ENCODE measurements around the gene IGFBPL1.
"Not testable (repeated sequence)": the region's sequence is repeated elsewhere in the genome, so short reads cannot be mapped to it uniquely, and the experiment has no call there.

Gene IGFBPL1, protein sequence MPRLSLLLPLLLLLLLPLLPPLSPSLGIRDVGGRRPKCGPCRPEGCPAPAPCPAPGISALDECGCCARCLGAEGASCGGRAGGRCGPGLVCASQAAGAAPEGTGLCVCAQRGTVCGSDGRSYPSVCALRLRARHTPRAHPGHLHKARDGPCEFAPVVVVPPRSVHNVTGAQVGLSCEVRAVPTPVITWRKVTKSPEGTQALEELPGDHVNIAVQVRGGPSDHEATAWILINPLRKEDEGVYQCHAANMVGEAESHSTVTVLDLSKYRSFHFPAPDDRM

DNA sequence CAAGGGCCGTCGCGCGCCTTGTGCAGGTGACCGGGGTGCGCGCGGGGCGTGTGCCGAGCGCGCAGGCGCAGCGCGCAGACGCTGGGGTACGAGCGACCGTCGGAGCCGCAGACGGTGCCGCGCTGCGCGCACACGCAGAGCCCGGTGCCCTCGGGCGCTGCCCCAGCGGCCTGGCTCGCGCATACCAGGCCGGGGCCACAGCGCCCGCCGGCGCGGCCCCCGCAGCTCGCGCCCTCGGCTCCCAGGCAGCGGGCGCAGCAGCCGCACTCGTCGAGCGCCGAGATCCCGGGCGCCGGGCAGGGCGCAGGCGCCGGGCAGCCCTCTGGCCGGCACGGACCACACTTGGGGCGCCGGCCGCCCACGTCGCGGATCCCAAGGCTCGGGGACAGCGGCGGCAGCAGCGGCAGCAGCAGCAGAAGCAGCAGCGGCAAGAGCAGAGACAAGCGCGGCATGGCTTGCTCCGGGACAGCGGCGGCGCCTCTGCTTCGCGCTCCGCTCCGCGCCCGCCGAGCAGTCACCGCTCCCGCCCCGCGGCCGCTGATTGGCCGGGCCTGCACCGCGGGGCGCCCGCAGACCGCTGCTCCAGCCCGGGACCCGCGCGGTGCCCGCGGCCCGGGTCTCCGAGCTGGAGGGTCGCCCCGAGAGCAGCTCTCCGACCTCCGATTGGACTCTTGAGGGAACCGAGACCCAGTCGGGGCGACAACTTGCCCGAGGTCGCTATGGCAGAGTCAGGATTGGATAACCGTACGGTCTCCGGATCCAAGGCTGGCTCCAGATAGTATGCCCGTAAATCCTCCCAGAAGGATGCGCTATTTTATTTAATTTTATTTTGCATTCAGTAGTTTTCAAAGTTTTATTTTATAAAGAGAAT lies at the start of gene IGFBPL1:
Gene IGFBPL1 (minus strand): TSS at position 482 of the 871 bp plus-strand sequence. CDS start 30 bp downstream, at position 452.
- no peak for DNase-seq (ENCODE audit: low spot score)

DNA sequence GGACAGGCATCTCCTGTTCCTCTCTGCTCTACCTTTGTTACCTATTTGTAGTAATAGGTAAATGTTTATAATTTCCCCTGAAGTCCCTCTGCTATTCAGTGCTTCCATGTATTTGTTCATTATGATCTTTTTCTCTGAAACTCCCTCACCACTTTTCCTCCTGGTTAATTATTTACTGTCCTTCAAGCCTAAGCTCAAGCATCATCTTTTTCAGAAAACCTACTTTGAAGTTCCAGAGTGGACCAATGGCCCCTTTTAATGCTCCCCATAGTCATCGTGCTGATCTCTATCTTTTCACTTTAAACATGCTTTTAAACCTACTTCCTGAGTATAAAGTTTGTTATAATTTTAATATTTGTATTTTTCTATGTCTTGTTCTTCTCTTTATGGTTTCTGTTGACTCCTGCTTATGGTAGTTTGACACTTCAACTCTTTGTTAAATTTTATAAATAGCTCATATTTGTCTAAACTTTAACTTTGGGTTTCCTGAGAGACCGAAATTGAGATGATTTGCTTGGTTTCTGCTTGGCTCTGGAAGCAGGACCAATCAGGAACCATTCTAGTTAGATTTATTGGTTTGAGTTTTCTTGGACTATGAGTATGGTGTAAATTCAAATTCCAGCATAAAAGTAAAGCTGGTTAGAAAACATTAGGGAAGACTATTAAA lies 48.5 kb upstream of the IGFBPL1 start:
- DNase-seq (ENCODE audit: low spot score), result not testable (repeated sequence)

- DNase-seq (ENCODE audit: low spot score), result no peak
These were observed 43.1 kb upstream of the IGFBPL1 start for GRCh38 chr9:38467404-38467803.

GRCh38 chr9:38453835-38454234 lies 29.6 kb upstream of the IGFBPL1 start:
- no peak for DNase-seq (ENCODE audit: low spot score)

DNA sequence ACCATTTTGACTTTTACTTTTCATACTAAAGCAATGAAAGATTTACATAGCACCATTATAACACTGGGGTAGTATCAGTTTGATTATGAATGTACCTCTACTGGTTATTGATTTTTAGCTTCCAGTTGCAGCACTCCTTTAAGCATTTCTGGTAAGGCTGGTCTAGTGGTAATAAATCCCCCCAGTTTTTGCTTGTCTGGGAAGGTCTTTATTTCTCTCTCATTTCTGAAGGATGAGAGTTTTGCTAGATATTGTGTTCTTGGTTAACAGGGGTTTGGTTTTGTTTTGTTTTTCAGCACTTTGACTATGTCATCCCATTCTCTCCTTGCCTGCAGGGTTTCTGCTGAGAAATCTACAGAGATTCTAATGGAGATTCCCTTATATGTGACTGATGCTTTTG lies 26.9 kb upstream of the IGFBPL1 start:
- no peak for DNase-seq (ENCODE audit: low spot score)

GRCh38 chr9:38447703-38448102 lies 23.4 kb upstream of the IGFBPL1 start:
- no peak for DNase-seq (ENCODE audit: low spot score)

DNA sequence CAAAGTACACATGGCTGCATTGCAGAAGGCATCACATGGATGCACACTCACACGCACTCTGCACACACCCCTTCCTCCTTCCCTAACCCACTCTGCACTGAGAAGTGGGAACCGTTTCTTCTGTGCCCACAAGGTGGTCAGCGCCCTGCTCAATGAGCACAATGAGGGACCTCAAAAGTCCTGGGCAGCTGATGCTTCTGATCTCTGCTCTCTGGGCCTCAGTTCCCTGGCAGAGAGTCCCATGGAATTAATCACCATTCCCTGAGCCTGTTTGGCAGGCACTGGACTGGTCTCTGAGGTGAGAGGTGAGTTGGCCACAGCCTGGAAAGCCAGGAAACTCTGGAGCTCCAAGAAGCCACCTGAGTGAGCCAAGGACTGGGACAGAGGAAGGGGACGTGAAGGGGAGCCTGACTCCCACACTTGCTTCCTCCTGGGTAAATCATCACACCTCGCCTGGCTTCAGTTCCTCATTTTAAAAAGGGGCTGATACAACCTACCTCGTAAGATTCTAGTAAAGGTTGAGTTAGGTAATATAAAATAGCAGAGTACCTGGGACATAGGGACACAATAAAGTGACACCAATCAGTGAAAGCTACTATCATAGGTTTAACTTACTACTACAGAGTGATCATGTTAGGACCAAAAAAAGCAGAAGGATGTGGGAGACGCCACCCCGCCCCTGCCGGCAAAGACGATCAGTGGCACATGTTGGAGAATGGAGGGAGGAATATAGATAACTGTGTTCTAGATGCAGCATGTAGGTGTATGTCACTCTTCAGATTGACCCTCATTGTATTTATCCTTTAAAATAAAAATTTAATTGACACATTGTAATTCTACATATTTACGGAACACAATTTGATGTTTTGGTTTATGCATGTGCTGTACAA lies 21.1 kb upstream of the IGFBPL1 start:
- no peak for DNase-seq (ENCODE audit: low spot score)

DNA sequence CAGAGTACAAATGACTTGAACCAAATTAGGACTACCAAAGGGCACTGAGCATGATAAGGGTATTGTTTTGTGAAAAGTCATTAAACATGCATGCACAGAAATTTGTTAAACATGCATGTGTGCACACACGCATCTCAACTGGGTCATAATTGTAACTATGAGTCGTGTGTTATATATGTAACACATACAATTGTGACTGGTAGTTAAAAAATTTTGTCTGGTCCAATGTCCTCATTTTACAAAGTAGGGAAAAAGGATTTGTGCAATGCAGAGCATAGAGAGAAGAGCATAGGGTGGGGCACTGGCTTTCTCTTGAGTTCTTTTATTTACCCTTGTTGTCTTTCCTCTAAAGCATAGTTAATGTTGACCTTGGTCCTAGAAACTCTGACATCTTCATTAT lies 19.3 kb upstream of the IGFBPL1 start:
- DNase-seq (ENCODE audit: low spot score), result no peak

GRCh38 chr9:38443181-38443580 lies 18.9 kb upstream of the IGFBPL1 start:
- DNase-seq (ENCODE audit: low spot score), result no peak

DNA sequence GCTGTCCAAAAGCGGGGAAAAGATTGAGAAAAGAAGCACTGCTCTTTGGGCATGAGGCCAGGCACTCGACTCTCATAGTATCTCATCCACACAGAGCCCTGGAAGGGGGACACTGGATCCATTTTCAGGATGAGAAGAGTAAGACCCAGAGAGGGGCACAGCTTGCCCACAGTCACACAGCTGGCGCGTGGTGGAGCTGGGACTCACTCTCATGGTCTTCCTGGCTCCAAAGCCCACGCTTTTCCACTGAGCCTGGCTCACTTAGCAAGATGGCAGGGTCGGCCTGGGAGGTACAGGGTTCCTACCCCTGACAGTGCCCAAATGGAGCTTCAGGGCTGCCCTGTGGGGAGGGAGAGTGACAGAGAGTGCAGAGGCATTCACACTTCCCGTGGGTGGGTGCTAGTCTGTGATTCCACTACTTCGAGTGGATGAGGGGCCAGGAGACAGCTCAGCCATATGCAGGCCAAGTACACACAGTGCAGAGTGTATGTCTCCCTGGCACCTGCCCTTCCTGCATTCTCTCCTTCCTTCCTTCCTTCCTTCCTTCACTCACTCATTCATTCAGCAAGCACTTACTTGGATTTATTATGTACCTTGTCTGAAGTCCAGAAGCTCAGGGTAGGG lies 18.3 kb upstream of the IGFBPL1 start:
- DNase-seq (ENCODE audit: low spot score), result no peak

- DNase-seq (ENCODE audit: low spot score), result no peak
These were observed 17.3 kb upstream of the IGFBPL1 start for GRCh38 chr9:38441347-38442085.

DNA sequence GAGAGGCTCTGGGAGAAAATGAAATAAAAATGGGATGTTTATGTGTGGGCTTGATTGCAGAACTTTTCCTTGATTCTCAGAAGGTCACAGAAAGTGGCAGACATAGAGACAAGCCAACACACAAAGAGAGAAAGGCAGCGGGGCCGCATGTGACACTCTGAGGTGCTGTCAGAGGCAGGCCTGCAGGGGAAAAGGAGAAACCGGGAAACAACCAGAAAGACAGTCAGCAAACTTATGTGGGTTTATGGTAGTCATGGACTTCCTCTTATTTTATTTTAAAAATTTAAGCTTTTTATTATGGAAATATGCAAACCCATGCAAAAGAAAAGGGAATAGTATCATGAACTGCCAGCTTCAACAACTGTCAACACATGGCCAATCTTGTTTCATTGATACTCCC lies 16.3 kb upstream of the IGFBPL1 start:
- no peak for DNase-seq (ENCODE audit: low spot score)

GRCh38 chr9:38439916-38440301 lies 15.7 kb upstream of the IGFBPL1 start:
- no peak for DNase-seq (ENCODE audit: low spot score)

DNA sequence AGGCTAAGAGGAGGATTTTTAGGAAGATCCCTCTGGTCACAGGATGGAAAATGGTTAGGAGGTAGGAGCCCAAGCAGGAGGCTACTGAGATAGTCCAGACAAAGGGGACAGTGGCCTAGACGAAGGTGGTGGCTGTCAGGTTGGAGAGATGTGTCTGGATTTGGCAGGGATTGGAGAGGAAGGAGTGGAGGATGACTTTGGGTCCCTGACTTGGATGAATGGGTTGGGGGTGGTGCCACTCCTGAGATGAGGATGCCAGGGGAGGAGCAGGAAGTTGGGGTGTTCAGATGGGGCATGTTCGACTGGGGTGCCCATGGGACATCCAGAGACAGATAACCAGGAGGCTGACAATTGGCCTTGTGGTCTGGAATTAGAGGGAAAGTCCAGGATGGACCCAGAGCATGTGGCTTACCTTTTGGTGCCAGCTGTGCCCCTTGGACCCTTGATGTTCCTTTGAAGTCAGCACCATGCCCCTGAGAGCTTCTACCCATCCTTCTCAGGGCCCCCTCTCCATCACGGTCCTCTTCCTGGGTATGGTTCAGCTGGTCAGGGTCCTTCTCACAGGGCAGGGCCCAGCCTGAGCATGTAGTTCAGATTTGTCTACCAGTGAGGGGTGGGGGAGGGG lies 15.1 kb upstream of the IGFBPL1 start:
- no peak for DNase-seq (ENCODE audit: low spot score)

DNA sequence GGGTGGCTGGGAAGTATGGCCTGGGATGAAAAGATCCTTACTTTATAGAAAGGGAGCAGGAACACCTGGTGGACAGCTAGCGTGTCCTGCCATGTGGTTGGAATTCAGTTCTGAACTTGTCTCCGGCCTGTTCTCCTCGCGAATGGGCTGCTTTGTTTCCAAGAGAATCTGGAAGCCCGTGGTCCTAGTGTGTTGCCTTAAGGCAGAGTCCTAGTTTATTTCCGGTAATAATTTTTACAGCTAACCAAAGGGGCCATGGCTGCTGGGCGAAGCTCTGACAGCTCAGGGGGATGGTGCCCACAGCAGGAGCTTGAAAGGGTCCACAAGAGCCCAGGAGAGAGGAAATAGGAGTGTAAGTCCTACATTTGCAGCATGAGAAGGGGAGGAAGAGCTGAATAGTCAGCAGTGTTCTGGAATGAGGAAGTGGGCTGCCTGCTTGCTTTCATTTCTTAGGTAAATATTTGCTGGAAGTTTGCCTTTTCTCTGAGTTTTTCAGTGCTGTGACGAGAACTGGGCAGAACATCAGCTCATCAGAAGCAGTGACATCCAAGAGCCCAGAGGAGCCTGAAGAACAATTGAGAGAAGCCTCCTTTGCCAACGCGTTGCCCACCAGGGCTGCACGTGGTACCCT lies 13.1 kb upstream of the IGFBPL1 start:
- no peak for DNase-seq (ENCODE audit: low spot score)

- DNase-seq (ENCODE audit: low spot score), result no peak
These were observed 12.5 kb upstream of the IGFBPL1 start for GRCh38 chr9:38436708-38437107.

DNA sequence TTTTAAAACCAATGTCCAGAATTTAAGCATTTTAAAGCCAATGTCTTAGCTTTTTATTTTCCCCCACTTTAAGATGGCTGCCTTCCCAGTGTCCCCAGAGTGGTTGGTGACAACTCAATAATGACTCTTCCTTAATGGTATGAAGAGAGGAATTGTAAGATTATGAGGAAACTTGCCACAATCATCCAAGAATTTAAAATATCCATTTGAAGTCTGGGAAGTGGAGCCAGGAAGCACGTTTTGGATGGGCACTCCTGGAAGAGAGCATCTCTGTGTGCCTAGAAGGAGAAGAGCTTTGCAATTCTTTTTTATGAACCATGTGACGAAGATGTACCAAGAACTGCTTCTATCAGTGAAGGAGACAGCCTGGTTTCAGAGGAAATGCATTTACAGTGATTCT lies 11.3 kb upstream of the IGFBPL1 start:
- no peak for DNase-seq (ENCODE audit: low spot score)

- no peak for DNase-seq (ENCODE audit: low spot score)
These were observed 10.6 kb upstream of the IGFBPL1 start for GRCh38 chr9:38434853-38435252.

GRCh38 chr9:38434365-38434764 lies 10.1 kb upstream of the IGFBPL1 start:
- DNase-seq (ENCODE audit: low spot score), result no peak
